Karpas-422 (cell line): ENCODE results near the gene HSPE1. TPM values are rescaled to one million over a fixed set of nuclear protein-coding genes. Genes with fewer than 3 reads are reported as not detected.
"Not testable (repeated sequence)": the region's sequence is repeated elsewhere in the genome, so short reads cannot be mapped to it uniquely, and the experiment has no call there.

Source experiments
- DNase-seq: peaks from one replicate; pipeline ENCODE4 v3.0.0-alpha.2; 2015
- H2AFZ ChIP-seq: fragments of 200-600 bp; sonication (generic); 2 replicates; pipeline ENCODE4 v1.6.1; 2014; ENCODE audit warnings: antibody characterized with exemption, low read length, mixed read lengths
- H3K27ac ChIP-seq: fragments of 200-600 bp; sonication (generic); 2 replicates; pipeline ENCODE4 v1.5.1; 2014; ENCODE audit warnings: mild to moderate bottlenecking, low read length, moderate library complexity
- H3K27me3 ChIP-seq: fragments of 200-600 bp; sonication (generic); 2 replicates; pipeline ENCODE4 v1.6.1; 2014; ENCODE audit warnings: low read length, mixed read lengths
- H3K36me3 ChIP-seq: fragments of 200-600 bp; sonication (generic); 2 replicates; pipeline ENCODE4 v1.6.1; 2014; ENCODE audit warnings: low read length, mixed read lengths; ENCODE audit not compliant: insufficient read depth
- H3K4me1 ChIP-seq: fragments of 200-600 bp; sonication (generic); 2 replicates; pipeline ENCODE4 v1.6.1; 2014; ENCODE audit warnings: mild to moderate bottlenecking, low read length, mixed read lengths
- H3K4me2 ChIP-seq: fragments of 200-600 bp; sonication (generic); 2 replicates; pipeline ENCODE4 v1.6.1; 2014; ENCODE audit warnings: low read length, low read depth, mild to moderate bottlenecking; ENCODE audit not compliant: poor library complexity, severe bottlenecking
- H3K4me3 ChIP-seq: fragments of 200-600 bp; sonication (generic); 2 replicates; pipeline ENCODE4 v1.5.1; 2014; ENCODE audit warnings: mild to moderate bottlenecking, antibody characterized with exemption, low read length, mixed read lengths
- H3K79me2 ChIP-seq: fragments of 200-600 bp; sonication (generic); 2 replicates; pipeline ENCODE4 v1.6.1; 2014; ENCODE audit warnings: mild to moderate bottlenecking, low read length, mixed read lengths
- H3K9ac ChIP-seq: fragments of 200-600 bp; sonication (generic); 2 replicates; pipeline ENCODE4 v1.6.0; 2014; ENCODE audit warnings: low read length
- H3K9me2 ChIP-seq: fragments of 200-600 bp; sonication (generic), shearing (Covaris generic); replicated peaks from 2 replicates; pipeline ENCODE4 v1.6.0; 2014; ENCODE audit warnings: mild to moderate bottlenecking, low read length, moderate library complexity; ENCODE audit not compliant: insufficient read depth
- H3K9me3 ChIP-seq: fragments of 300-700, 200-600 bp; sonication (generic); 2 replicates; pipeline ENCODE4 v1.6.1; 2014; ENCODE audit warnings: low read length, mixed read lengths
- H4K20me1 ChIP-seq: fragments of 200-600 bp; sonication (generic); 2 replicates; pipeline ENCODE4 v1.6.1; 2014; ENCODE audit warnings: mild to moderate bottlenecking, antibody characterized with exemption, low read length, low read depth; ENCODE audit not compliant: insufficient read depth
- total RNA-seq: library from RNA; depleted of rRNA; stranded (reverse); fragments of >200 nt; shearing (Covaris generic); gene quantifications from 2 replicates; pipeline ENCODE4 v1.2.3, GENCODE V29; 2014; ENCODE audit warnings: low replicate concordance

The HSPE1 gene
- total RNA-seq, 1 experiment from 2014 or later: 132 TPM

DNA sequence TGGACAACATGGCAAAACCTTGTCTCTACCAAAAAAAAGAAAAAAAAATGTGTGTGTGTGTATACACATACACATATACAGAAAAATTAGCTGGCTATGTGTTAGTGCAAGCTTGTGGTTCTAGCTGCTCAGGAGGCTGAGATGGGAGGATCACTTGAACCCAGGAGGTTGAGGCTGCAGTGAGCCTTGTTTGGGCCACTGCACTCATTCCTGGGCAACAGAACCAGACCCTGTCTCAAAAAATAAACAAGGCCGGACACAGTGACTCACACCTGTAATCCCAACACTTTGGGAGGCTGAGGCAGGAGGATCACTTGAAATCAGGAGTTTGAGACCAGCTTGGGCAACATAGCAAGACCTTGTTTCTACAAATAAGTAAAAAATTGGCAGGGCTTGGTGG lies 44.8 kb upstream of the HSPE1 start:
- no peak overlapping the region for H2AFZ ChIP-seq
- no peaks in the 10 kb centered on the region for H3K27me3 ChIP-seq
- no peaks in the 10 kb centered on the region for H3K9me2 ChIP-seq
- DNase-seq: no peak
- H4K20me1 ChIP-seq: peaks cover 19% of the 10 kb centered on the region
- no peaks in the 10 kb centered on the region for H3K9me3 ChIP-seq
- peaks cover 6% of the 10 kb centered on the region; the same call in 1 of the 2 replicates for H3K36me3 ChIP-seq
- peaks cover 63% of the 10 kb centered on the region for H3K79me2 ChIP-seq
- H3K27ac ChIP-seq: no peak overlapping the region
- H3K4me3 ChIP-seq: peak overlapping the region; percentile 80; the same call in 1 of the 2 replicates
- H3K9ac ChIP-seq: peak overlapping the region; percentile 88; the same call in 1 of the 2 replicates
- H3K4me1 ChIP-seq: peaks cover 16% of the 10 kb centered on the region
- H3K4me2 ChIP-seq: peak overlapping the region; percentile 98

- H4K20me1 ChIP-seq: 0 out of 2 replicates have a peak, but pooled peaks cover 5% of the 10 kb centered on the region
- H3K4me3 ChIP-seq: no peak overlapping the region
- H3K27me3 ChIP-seq: no peaks in the 10 kb centered on the region
- peaks cover 21% of the 10 kb centered on the region for H3K36me3 ChIP-seq
- DNase-seq: no peak
- H3K9me2 ChIP-seq: no peaks in the 10 kb centered on the region
- H2AFZ ChIP-seq: no peak overlapping the region
- H3K79me2 ChIP-seq: peaks cover 61% of the 10 kb centered on the region
- no peak overlapping the region for H3K4me2 ChIP-seq
- no peaks in the 10 kb centered on the region for H3K9me3 ChIP-seq
- H3K4me1 ChIP-seq: no peaks in the 10 kb centered on the region
- H3K9ac ChIP-seq: no peak overlapping the region
- H3K27ac ChIP-seq: no peak overlapping the region
Measured at GRCh38 chr2:197460649-197461048, 39.5 kb upstream of the HSPE1 start.

DNA sequence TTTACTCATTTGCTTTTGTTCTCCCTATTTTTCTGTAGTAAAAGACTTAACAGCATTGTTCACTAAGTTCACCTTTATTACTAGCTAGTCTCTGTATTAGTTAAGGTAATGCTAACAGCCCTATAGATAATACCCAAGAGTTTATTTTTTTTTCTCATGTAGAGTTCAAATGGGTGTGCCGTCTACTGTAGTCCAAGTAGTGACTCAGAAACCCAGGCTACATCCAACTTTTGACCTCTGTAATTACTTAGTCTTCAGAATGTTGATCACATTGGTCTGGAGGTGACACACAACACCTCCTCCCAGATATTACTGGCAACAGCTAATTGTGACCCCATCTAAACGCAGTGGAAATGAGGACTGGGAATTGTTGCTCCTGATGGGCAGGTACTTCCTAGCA lies 39.1 kb upstream of the HSPE1 start:
- Histone ChIP-seq H3K79me2 (peaks cover 57% of the 10 kb centered on the region), H4K20me1 (0 out of 2 replicates have a peak, but pooled peaks cover 4% of the 10 kb centered on the region), H2AFZ (no peak overlapping the region), H3K27me3 (no peaks in the 10 kb centered on the region), H3K4me1 (no peaks in the 10 kb centered on the region), H3K9ac (no peak overlapping the region), H3K36me3 (peaks cover 23% of the 10 kb centered on the region), H3K4me3 (no peak overlapping the region), H3K27ac (no peak overlapping the region), H3K4me2 (no peak overlapping the region), H3K9me2 (no peaks in the 10 kb centered on the region), H3K9me3 (no peaks in the 10 kb centered on the region)
- DNase-seq: no peak

- H3K79me2 ChIP-seq: peaks cover 33% of the 10 kb centered on the region
- no peaks in the 10 kb centered on the region for H3K9me2 ChIP-seq
- no peak for DNase-seq
- peaks cover 35% of the 10 kb centered on the region for H3K36me3 ChIP-seq
- H3K9me3 ChIP-seq: no peaks in the 10 kb centered on the region
- H4K20me1 ChIP-seq: no peaks in the 10 kb centered on the region
- H3K27ac ChIP-seq: no peak overlapping the region
- no peaks in the 10 kb centered on the region for H3K27me3 ChIP-seq
- H2AFZ ChIP-seq: no peak overlapping the region
- no peak overlapping the region for H3K9ac ChIP-seq
- no peak overlapping the region for H3K4me2 ChIP-seq
- no peaks in the 10 kb centered on the region for H3K4me1 ChIP-seq
- no peak overlapping the region for H3K4me3 ChIP-seq
Measured at GRCh38 chr2:197464175-197464574, 36.0 kb upstream of the HSPE1 start.

GRCh38 chr2:197472166-197472565 lies 28.0 kb upstream of the HSPE1 start:
- H3K9me3 ChIP-seq: no peaks in the 10 kb centered on the region
- DNase-seq: no peak
- H3K4me2 ChIP-seq: no peak overlapping the region
- H3K27ac ChIP-seq: no peak overlapping the region
- H3K27me3 ChIP-seq: no peaks in the 10 kb centered on the region
- peaks cover 5% of the 10 kb centered on the region; the same call in 1 of the 2 replicates for H3K79me2 ChIP-seq
- no peak overlapping the region for H3K9ac ChIP-seq
- no peak overlapping the region for H3K4me3 ChIP-seq
- H3K36me3 ChIP-seq: peaks cover 50% of the 10 kb centered on the region
- H3K4me1 ChIP-seq: no peaks in the 10 kb centered on the region
- no peaks in the 10 kb centered on the region for H4K20me1 ChIP-seq
- H2AFZ ChIP-seq: no peak overlapping the region
- H3K9me2 ChIP-seq: no peaks in the 10 kb centered on the region

GRCh38 chr2:197477797-197478196 lies 22.4 kb upstream of the HSPE1 start:
- Histone ChIP-seq H3K36me3 (peaks cover 19% of the 10 kb centered on the region), H3K9me3 (no peaks in the 10 kb centered on the region), H3K27me3 (no peaks in the 10 kb centered on the region), H3K4me1 (no peaks in the 10 kb centered on the region), H3K9me2 (no peaks in the 10 kb centered on the region), H3K27ac (no peak overlapping the region), H4K20me1 (no peaks in the 10 kb centered on the region), H2AFZ (no peak overlapping the region), H3K9ac (no peak overlapping the region), H3K79me2 (no peaks in the 10 kb centered on the region), H3K4me3 (no peak overlapping the region), H3K4me2 (no peak overlapping the region)
- DNase-seq: no peak

GRCh38 chr2:197480165-197481036 lies 19.8 kb upstream of the HSPE1 start:
- no peak overlapping the region for H3K27ac ChIP-seq
- no peak for DNase-seq
- no peaks in the 10 kb centered on the region for H3K9me3 ChIP-seq
- H3K27me3 ChIP-seq: no peaks in the 10 kb centered on the region
- H2AFZ ChIP-seq: no peak overlapping the region
- H3K4me1 ChIP-seq: no peaks in the 10 kb centered on the region
- peaks cover under 1% of the 10 kb centered on the region; the same call in 1 of the 2 replicates for H3K36me3 ChIP-seq
- H4K20me1 ChIP-seq: no peaks in the 10 kb centered on the region
- no peaks in the 10 kb centered on the region for H3K79me2 ChIP-seq
- H3K4me3 ChIP-seq: no peak overlapping the region
- no peaks in the 10 kb centered on the region for H3K9me2 ChIP-seq
- no peak overlapping the region for H3K9ac ChIP-seq
- H3K4me2 ChIP-seq: no peak overlapping the region

GRCh38 chr2:197484248-197484647 lies 15.9 kb upstream of the HSPE1 start:
- H4K20me1 ChIP-seq, H3K9me2 ChIP-seq, H3K79me2 ChIP-seq, H3K9ac ChIP-seq, H3K4me1 ChIP-seq, DNase-seq, H3K9me3 ChIP-seq, H3K4me3 ChIP-seq, H3K27ac ChIP-seq, H2AFZ ChIP-seq, H3K4me2 ChIP-seq, H3K27me3 ChIP-seq: not testable (repeated sequence)
- H3K36me3 ChIP-seq: peaks cover 32% of the 10 kb centered on the region
